Activated effector memory CD4-positive, alpha-beta T cell treated with Interleukin-2 at 50 U/mL for 16 hours (primary cell): ENCODE measurements around the gene SRGAP1.
"Not testable (repeated sequence)": the region's sequence is repeated elsewhere in the genome, so short reads cannot be mapped to it uniquely, and the experiment has no call there.

Experiments
- DNase-seq: peaks from one replicate; pipeline ENCODE4 v3.0.0-alpha.2; 2020

The SRGAP1 gene

GRCh38 chr12:64132672-64133071 lies 288.2 kb downstream of the SRGAP1 start:
- not testable (repeated sequence) for DNase-seq

- DNase-seq, result no peak
These were observed 292.6 kb downstream of the SRGAP1 start for GRCh38 chr12:64137117-64137516.

- DNase-seq, result no peak
These were observed 294.5 kb downstream of the SRGAP1 start for GRCh38 chr12:64139021-64139420.

DNA sequence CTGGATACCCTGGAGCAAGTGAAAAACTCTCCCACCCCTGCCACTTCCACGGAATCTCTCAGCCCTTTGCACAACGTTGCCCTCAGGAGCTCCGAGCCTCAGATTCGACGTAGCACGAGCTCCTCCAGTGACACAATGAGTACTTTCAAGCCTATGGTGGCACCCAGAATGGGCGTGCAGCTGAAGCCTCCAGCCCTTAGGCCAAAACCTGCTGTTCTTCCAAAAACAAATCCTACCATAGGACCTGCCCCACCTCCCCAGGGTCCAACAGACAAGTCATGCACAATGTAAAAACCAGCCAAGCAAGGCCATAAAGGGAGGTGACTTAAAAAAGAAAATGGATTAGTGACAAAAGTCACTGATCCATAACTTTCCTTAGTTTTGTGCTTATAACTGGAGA lies 297.9 kb downstream of the SRGAP1 start:
- no peak for DNase-seq

DNA sequence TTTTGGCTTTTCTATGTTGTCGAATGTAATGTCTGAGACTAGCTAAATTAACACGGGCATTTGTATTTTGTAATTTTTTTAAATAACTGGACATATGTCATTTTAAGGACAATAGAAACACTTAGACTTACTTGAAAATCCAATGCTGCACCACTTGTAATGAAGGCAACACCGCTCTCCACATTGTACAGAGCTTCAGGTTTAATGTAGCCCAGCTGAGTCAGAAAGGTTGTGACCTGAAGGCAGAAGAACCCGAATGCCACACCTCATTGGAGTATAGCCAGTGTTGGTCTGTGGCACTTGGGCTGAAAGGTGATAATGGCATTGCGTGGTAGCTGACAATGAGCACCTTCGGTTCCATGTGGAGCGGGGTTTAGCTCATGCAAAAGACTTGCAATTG lies 298.3 kb downstream of the SRGAP1 start:
- DNase-seq, result no peak

- no peak for DNase-seq
These were observed 300.7 kb downstream of the SRGAP1 start for GRCh38 chr12:64145226-64145625.

DNA sequence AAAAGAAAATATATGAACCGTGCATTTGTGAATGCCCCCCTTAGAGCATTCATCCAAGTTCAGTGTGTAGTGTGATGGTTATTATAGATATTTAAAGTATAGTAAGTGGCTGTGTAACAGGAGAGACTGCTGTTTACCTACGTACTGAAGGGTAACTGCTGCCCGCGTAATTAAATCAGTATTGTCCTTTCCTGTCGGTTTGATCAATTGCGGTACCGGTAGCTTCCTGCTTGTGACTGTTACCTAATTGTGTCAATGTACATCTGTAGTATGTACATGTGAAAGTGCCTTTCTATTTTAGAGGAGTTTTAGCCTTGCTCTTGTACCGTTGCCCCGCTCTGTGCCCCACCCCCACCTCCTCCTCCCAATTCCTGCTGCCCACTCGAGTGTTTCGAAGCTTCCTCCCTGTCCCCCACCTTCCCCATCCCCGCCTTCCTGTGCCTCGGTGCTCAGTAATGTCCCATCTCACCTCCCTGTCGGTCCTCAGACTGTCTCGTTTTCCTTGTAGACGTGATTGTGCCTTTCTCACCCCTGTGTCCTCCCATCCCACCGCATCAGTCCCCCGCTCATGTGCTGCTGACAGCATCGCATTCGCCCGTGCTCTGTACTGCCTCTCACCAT lies 302.6 kb downstream of the SRGAP1 start:
- no peak for DNase-seq

DNA sequence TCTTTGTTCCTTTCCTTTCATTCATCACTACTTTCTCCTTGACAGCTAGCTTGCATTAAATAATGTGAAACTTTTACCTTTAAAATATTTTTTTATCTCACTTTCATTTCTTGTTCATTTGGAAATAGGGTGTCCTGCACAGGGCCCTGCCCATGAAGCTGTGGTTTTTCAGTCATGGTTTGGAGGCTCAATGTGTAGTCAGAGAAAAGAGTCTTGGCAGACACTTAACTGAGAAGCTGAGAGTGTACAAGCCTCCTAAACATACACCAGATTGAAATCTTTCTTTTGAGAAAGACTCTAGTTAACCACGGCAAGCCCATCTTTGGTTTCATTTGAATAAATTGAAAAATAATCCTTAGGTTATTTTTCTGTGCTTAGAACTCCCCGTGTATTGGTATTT lies 303.4 kb downstream of the SRGAP1 start:
- DNase-seq, result no peak

DNA sequence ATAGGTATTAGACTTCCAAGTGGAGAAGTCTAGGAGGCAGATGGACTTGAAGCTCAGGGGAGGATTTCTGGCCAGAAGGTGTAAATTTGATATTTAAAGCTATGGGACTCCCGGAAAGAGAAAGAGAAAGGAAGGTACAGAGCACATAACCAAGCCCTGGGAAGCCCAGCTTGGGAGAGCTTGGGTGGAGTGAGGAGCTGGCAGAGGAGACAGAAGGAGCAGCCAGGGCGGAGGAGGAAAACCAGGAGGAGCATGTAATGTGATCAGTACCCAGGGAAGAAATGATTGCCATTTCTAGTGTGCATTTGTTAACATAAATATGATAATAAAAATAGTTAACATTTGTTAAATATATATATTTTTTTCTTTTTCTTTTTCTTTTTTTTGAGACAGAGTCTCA lies 310.2 kb downstream of the SRGAP1 start:
- DNase-seq, result no peak

GRCh38 chr12:64157110-64157509 lies 312.6 kb downstream of the SRGAP1 start:
- no peak for DNase-seq

- no peak for DNase-seq
These were observed 315.7 kb downstream of the SRGAP1 start for GRCh38 chr12:64160021-64160710.

GRCh38 chr12:64160711-64161060 lies 316.2 kb downstream of the SRGAP1 start:
- no peak for DNase-seq

GRCh38 chr12:64166606-64167005 lies 322.1 kb downstream of the SRGAP1 start:
- not testable (repeated sequence) for DNase-seq

DNA sequence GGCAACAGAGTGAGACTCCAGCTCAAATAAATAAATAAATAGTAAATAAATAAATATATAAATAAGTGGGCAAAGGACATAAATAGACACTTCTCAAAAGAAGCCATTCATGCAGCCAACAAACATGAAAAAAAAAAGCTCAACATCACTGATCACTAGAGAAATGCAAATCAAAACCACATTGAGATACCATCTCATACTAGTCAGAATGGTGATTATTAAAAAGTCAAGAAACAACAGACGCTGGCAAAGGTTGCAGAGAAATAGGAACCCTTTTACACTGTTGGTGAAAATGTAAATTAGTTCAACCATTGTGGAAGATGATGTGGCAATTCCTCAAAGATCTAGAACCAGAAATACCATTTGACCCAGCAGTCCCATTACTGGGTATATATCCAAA lies 322.5 kb downstream of the SRGAP1 start:
- DNase-seq, result not testable (repeated sequence)

- DNase-seq, result no peak
These were observed 325.5 kb downstream of the SRGAP1 start for GRCh38 chr12:64170024-64170423.

DNA sequence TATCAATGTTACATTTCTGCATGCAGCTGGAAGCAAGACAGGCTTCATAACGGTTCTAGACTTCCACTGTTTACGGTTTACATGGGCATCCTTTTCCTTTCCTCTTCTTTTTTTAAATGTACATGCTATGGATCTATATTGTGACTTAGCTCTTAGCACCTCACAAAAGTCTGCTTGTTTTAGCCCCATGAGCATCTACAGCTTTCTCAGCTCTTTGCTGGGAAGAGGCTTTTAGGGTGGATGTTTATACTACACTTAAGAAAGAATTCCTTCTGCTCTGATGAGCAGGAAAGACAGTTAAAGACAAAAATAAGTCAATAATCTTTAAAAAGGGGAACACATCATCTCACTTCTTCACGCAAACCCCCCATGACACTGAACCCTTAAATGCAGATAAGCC lies 326.2 kb downstream of the SRGAP1 start:
- no peak for DNase-seq

DNA sequence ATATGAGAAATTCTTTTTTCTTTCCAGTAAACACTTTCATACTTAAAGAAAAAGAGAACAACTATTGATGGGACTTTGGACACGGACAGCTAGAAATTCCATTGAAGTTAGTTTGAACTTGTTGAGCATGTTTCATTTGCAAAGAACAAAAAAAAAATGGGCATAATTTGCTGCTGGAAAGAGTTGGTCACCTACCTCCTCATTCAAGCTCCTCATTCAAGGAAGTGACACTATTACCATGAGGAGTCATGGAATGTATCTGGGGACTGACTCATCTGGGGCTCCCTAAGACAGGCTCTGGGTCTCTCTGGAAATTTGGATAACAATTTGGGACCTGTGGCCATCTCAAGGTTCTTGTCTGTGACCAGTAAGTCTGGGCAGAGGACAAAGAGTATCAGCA lies 327.2 kb downstream of the SRGAP1 start:
- no peak for DNase-seq

- DNase-seq, result no peak
These were observed 327.9 kb downstream of the SRGAP1 start for GRCh38 chr12:64172143-64172970.

DNA sequence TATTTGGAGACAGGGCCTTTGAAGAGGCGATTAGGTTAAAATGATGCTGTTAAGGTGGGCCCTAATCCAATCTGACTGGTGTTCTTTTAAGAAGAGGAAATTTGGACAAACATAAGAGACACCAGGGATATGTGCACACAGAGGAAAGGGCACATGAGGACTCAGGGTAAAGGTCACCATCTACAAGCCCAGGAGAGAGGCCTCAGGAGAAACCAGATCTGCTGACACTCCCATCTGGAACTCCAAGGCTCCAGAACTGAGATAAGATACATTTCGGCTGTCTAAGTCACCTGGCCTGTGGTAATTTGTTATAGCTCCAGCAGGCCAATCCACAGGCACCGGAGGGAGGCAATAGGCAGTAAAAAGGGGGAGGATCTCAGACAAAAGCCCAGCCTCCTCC lies 329.0 kb downstream of the SRGAP1 start:
- DNase-seq, result no peak

GRCh38 chr12:64175254-64175945 lies 330.9 kb downstream of the SRGAP1 start:
- DNase-seq, result no peak

DNA sequence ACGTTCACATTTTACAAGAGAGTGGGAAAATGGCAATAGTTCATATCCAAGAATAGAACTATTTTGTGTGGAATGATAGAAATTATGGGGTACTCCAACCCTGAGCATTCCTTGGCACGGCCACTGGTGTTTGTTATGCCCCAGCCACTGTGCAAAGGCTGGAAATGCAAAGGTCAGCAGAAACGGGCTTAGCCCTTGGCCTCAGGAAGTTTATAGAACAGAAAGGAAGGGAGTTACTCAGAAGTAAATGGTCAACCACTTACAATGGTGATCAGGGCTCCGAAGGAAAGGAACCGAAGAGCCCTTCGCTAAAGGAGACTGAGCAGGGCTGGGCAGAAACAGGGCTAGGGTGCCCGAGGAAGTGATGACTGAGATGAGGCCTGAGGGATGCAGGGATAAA lies 332.5 kb downstream of the SRGAP1 start:
- no peak for DNase-seq

DNA sequence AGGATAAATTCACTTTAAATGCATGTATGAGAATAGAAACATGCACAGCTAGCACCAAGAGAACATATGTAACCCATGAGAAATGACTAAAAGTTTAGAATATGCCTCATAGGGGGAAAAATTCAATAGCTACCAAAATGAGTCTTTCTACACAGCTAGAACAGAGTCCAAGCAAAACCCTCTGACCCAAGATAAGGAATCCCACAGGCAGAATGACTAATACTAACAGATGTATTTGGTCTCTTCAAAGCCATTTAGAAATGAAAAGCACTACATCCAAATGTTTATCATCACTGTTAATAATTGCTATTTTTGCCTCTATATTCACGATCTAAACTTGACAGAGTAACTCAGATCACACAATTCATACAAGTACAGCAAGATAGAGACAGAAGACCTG lies 333.6 kb downstream of the SRGAP1 start:
- no peak for DNase-seq

- no peak for DNase-seq
These were observed 336.5 kb downstream of the SRGAP1 start for GRCh38 chr12:64180951-64181350.
